COLO668 (cell line): ENCODE measurements around the gene FOXD1.
"Not testable (repeated sequence)": the region's sequence is repeated elsewhere in the genome, so short reads cannot be mapped to it uniquely, and the experiment has no call there.

Experiments
- DNase-seq: peaks from one replicate; lab custom pipeline; 2025; ENCODE audit not compliant: unreplicated experiment; lab: John Stamatoyannopoulos, UW

The FOXD1 gene

DNA sequence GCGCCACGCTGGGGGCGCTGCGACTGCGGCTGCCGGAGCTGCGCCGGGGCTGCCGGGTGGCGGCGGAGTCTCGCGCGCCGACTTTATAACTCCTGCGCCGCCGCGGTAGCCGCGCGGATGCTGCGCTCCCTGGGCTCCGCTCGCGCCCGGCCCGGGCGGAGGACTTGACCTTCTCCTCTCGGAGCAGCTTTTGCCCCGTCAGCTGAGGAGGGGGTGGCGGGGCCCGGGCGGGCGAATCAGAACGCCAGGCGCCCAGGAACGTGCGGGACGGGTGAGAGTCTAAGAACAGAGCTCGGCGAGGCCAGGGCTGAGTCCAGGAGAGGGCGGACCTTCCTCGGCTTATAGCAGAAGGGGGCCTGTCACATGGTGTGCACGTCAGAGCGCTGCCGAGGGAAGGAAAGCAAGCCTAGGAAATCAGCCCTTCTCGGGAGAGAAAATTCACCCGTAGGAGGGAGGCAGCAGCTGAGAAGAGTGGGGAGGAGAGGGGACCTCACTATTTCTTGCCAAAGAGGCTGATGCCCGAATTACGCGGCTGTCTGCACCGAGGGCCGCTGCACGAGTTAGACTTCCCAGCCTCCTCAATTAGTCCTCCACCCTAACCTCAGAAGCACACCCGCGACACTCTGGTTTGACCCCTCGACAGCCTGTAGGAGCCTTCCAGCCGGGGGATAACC is at the start of gene FOXD1:
FOXD1 (minus strand) TSS at position 315 of the 674 bp plus-strand sequence. CDS start 415 bp downstream, outside the sequence.
- peak; percentile 84 for DNase-seq

DNA sequence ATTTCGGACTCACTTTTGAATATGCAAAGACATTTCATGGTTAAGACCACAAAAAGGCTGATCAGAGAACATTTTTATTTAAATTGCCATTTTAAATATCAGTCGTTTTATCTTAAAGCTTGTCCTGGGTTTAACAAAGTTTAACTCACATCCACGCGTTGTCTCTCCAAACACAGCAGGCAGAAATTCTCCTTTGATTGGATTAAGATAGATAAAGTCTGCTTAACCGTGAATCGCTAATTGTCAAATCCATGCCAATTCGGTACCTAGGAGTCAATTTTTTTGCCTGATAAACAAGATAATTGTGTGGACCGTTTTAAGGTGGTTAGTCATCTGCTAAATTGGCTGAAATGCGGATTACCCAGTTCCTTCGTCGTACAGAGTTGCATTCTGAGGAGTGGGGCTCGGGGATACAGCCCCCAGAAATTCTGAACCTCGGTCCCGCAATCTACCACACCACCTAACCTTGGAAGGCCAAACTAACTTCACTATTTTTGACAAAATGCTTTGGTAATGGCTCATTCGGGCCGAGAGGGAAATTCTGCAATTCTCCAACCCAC is 49.0 kb upstream of the FOXD1 start:
- DNase-seq, result no peak

DNA sequence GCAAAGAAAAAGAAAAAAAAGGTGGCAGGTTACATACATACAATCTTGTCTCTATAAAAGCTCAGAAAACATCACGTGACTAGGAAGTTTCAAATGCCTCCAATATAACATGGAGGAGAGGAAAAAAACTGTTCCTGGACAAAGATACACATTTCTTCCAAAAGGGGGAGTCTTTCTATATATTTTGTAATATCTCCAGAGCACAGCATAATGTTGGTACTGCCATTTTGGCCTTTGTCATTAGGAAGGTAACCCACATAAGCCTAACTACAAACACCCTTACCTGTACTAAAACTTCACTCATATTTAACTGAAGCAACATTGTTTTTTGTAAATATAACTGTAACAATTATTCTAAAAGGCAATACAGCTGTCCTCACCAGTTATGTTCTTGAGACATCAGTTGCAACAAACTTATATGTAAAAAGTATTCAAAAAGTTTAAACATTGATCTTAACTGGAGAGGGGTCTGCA is 48.4 kb upstream of the FOXD1 start:
- no peak for DNase-seq

DNA sequence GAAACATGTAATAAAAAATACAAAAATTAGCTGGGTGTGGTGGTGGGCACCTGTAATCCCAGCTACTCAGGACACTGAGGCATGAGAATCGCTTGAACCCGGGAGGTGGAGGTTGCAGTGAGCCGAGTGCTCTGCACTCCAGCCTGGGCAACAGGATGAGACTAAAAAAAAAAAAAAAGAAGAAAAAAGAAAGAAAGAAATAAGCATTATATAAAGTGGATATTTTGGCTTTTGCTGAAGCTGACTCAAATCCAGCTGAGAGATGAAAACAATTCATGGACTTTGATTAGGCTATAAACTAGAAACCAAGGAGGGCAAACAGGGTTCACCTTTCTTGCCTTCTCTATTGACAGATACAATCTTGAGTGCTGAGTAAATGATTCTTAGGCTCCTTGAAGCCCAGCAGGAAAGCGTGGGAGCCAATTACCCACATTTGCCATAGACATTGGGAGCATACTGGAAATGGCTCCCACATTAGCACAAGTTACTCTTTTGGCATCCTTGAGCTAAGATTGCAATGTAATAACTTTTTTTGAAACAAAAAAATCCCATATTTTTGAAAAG is 47.3 kb upstream of the FOXD1 start:
- no peak for DNase-seq

DNA sequence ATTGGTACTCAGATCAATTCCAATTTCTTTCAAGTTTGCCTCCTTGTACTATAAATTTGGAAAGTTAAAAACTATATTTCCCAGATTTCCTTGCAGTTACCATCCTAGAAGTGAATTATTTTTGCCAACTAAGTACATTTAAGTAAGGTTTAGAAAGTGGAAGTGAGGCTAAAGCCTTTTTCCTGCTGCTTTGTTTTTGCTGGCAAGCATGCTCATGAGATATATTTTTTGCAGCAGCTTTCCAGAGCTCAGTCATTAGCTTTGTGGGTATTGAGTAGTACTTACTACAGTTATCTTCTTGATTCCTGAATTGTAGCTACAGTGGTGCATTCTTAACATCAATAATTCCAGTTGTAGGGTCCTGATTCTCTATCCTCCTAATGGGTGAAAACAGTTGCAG is 46.1 kb upstream of the FOXD1 start:
- DNase-seq, result no peak

DNA sequence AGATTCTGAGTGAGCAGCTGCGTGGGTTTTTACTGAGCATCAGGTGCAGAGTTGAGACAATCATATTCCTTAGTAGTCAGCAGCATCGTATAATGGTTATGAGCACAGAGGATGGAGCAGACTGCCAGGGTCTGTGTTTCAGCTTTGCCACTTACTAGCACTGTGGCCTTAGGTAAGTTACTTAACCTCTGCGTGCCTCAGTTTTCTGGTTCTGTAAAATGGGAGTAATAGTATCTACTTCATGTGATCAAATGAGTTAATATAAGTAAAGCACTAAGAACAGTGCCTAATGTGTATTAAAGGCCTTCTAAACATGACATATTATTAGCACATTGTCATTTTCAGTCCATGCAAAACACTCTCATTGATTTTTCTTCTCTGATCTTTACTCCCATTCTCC is 44.8 kb upstream of the FOXD1 start:
- no peak for DNase-seq

DNA sequence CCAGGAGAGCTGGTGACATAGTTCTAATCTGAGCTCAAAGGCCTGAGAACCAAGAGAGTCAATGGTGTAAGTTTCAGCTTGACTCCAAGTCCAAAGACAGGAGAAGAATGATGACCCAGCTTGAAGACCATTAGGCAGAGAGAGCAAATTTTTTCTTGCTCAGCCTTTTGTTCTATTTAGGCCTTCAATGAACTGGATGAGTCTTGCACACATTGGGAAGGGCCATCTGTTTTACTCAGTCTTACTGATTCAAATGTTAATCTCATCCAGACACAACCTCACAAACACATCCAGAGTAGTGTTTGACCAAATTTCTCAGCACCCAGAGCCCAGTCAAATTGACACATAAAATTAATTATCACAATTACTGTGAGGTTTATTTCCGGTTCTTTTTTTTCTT is 42.6 kb upstream of the FOXD1 start:
- DNase-seq, result no peak

DNA sequence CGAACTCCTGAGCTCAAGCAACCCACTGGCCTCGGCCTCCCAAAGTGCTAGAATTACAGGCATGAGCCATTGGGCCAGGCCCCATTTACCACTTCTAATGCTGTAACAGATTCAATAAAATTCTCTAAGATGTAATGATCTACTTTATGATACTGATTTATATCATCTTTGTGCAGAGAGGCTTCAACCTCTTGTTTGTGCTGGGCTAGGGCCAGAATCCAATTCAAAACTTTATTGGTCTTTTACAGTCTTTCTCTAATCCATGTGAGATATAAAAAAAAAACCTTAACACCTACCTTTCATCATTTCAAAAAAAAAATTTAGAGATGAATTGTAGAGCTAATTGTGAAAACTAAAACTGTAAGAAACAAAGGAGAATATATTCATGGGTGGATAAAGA is 41.5 kb upstream of the FOXD1 start:
- no peak for DNase-seq

DNA sequence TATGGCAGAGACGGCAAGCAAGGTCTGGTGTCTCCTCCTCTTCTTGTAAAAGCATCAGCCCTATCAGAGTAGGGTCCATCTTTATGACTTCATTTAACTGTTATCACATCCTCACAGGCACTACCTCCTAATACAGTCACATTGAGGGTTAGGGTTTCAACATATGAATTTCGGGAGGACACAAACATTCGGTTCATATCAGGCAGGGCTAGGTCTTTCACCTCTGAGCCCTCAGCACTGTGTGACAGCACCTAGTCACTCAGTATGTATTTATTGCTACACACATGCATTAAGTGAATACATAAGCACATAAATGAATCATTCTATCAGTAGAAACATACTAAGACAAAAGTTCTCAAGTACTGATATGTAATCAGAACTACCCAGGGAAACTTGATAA is 40.2 kb upstream of the FOXD1 start:
- no peak for DNase-seq

DNA sequence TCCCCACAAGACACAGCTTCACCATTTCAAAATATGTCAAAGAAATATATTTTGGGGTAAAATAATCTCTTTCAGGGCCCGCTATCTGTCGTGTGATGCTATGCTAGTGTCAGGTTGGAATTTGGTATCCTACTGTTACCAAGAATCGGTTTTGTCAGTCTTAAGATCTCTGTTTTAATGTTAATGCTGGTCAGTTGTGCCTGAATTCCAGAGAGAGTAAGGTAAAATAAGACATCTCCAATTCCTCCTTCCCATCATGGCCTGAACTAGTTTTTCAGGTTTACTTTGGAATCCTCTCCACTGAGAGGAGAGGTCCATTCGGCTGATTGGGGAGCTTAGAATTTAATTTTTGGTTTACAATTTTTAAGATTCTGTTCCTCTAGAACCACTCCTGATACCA is 39.2 kb upstream of the FOXD1 start:
- DNase-seq, result no peak

DNA sequence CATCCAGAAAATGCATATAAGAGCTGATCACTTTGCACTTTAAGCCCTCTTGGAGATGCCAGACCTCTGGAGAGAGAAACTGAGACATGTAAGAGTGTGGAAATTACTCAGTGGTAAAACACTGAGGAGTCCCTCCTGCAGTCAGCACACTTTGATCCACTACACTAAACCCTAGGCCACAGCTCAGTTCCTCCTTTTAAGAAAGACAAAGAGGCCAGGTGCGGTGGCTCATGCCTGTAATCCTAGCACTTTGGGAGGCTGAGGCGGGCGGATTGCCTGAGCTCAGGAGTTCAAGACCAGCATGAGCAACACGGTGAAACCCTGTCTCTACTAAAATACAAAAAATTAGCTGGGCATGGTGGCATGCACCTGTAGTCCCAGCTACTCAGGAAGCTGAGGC is 38.7 kb upstream of the FOXD1 start:
- DNase-seq, result not testable (repeated sequence)

DNA sequence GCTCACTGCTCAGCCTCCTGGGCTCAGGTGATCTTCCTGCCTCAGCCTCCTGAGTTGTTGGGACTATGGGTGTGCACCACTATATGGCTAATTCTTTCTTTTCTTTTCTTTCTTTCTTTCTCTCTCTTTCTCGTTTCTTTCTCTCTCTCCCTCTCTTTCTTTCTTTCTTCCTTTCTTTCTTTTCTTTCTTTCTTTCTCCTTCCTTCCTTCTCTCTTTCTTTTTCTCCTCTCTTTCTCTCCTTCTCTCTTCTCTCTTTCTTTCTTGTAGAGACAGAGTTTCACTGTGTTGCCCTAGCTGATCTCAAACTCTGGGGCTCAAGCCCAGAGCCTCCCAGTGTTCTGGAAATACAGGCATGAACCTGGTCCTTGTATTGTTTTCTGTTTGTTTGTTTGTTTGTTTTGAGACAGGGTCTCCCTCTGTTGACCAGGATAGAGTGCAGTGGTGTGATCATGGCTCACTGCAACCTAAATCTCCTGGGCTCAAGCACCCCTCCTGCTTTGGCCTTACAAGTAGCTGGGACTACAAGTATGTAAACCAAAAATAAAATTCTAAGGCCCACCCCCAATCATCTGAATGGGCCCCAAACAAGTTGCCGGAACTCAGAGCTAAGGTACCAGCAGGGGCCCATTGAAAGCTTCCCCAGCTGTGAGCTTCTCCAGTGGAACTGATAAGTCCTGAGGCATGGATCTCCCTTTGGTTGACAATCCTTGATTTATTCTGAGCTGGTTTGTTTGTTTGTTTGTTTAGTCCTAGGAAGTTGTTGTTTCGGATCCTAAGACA is 37.7 kb upstream of the FOXD1 start:
- no peak for DNase-seq

DNA sequence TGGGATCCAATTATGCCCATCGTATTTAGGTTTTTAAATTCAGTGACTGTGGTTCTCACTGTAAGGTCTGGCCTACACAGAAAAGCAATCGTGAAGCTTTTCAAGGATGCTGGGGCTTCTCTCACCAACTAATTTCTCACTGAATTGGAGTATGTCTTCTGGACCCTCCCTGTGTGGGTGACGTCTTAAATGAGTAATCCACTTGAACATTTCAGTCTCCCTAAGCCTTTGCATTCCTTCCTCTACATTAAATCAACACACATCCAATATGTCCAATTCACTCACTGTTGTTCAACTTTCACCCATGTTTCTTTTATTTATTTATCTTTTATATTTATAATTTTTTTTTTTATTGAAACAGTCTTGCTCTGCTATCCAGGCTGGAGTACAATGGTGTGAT is 37.1 kb upstream of the FOXD1 start:
- DNase-seq, result no peak

DNA sequence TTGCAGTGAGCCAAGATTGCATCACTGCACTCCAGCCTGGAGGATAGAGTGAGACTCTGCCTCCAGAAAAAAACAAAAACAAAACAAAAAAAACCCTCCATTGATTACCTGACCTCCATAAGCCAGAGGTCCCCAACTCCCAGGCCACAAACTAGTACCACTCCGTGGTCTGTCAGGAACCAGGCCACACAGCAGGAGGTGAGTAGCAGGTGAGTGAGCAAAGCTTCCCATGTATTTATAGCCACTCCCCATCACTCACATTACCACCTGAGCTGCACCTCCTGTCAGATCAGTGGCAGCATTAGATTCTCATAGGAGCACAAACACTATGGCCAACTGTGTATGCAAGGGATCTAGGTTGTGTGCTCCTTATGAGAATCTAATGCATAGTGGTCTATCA is 35.9 kb upstream of the FOXD1 start:
- DNase-seq, result no peak

DNA sequence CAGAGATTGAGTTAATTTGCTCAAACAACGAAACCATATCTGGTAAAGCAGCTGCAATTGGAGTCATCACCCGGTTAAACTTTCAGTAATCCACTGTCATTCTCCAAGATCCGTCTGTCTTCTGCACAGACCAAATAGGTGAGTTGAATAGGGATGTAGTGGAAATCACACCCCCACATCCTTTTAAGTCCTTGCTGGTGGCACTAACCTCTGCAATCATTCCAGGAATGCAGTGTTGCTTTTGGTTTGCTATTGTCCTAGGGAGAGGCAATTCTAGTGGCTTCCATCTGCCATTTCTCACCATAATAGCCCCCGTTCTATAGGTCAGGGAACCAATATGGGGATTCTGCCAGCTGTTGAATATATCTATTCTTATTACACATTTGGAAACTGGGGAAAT is 35.1 kb upstream of the FOXD1 start:
- DNase-seq, result no peak

DNA sequence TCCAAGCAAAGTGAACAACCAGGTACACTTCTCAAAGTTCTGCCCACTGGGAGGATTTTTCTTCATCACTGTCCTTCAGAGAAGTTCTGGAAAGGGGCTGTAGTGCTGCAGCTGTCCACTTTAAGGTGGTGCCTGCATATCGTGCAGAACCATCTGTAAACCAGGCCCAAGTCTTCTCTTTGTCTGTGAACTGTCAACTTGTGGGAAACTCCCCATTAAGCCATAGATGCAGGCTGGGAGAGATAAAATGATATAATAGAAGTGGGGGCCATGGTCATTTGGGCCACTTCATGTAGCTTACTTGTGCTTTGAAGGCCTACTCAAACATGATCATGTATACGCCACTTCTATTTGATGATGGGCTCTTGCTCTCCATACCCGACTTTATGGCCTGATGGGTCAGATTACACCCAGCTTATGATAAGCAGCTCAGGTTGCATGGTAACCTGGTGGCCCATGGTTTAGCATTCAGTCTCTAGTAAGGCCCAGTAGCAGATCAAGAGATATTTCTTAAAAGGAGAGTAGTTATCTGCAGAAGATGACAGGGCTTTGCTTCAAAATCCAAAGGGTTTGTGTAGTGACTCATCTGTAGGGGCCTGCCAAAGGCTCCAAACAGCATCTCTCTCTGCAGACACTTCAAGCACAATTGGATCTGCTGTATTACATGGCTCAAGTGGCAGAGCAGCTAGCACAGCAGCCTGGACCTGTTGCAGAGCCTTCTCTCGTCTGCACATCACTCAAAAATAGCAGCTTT is 34.0 kb upstream of the FOXD1 start:
- DNase-seq, result peak; percentile 33

DNA sequence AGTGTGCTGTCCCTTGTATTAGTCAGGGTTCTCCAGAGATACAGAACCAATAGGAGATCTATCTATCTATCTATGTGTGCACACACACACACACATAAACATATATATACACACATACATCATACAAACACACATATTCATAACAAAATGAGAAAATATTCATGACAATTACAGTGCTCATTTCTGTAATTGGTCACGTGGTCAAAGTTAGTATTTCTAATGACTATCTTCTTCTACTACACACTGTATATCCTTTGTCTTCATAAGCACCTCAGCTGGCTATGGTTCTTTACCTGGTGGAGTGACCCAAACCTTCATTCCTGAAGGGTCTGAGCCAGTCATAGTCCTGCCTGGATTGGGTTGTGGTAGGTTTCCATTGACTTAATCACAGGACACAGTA is 31.9 kb upstream of the FOXD1 start:
- no peak for DNase-seq

DNA sequence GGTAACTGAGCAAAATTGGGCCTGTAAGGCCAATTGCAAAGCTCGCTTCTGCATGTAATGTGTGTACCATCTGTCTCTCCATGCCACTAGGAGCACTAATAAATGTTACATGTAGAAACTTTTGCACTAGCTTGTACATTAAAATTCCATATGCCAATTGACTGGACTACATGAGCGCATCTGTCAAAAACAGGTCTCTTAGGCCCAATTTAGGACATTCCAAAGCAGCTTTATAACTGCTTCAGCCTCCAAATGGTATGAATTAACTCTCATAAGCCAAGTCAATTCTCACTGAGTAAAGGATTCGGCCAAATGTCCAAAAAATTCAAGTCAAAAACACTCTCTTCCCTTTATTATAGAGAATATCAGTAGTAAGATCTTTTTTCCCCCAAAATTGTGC is 23.5 kb upstream of the FOXD1 start:
- no peak for DNase-seq

DNA sequence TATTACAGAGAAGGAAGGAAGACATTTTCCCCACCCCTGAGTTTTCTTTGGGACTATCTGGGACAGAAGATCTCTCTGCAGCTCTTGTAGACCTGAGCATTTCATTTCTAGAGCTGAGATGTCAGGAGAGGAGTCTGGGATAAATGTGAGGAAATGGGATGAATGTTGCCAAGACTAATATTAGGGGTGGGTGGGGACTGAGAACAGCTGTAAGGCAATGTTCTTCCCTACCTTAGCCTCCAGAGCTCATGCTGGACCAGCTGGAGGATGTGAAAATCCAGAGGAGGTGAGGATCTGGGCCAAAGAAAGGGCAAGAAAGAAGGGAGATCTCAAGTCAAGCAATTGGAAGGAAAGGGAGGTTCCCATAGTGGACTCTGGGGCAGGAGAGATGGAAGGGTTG is 23.1 kb upstream of the FOXD1 start:
- DNase-seq, result no peak

DNA sequence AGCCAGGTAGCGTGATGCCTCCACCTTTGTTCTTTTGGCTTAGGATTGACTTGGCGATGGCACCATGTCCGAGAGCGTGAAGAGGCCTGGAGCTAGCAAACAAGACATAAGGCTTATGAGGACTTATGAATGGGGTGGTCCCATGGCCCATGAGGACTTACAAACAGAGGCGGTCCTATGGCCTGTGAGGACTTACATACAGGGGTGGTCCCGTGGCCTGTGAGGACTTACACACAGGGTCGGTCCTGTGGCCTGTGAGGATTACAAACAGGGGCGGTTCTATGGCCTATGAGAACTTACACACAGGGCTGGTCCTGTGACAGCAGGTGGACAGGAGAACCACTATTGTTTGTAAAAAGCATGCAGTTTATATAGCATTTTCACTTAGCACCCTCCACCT is 21.3 kb upstream of the FOXD1 start:
- DNase-seq, result no peak

DNA sequence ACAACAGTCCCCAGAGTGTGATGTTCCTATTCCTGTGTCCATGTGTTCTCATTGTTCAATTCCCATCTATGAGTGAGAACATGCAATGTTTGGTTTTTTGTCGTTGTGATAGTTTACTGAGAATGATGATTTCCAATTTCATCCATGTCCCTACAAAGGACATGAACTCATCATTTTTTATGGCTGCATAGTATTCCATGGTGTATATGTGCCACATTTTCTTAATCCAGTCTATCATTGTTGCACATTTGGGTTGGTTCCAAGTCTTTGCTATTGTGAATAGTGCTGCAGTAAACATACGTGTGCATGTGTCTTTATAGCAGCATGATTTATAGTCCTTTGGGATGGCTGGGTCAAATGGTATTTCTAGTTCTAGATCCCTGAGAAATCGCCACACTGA is 20.1 kb upstream of the FOXD1 start:
- not testable (repeated sequence) for DNase-seq
